Neural progenitor cell (in vitro differentiated cells): ENCODE measurements around the gene TSGA10.

Experiments
- CTCF ChIP-seq: fragments of 200-600 bp; sonication (generic); IDR thresholded peaks from 2 replicates; pipeline ENCODE4 v1.5.1; 2017; ENCODE audit warnings: antibody characterized with exemption, mild to moderate bottlenecking
- EZH2 ChIP-seq: fragments of 200-600 bp; sonication (generic); IDR thresholded peaks from 2 replicates; pipeline ENCODE4 v1.6.1; 2017; ENCODE audit warnings: antibody characterized with exemption, mild to moderate bottlenecking, moderate library complexity
- EZH2phosphoT487 ChIP-seq: fragments of 200-600 bp; sonication (generic); IDR thresholded peaks from 2 replicates; pipeline ENCODE4 v1.6.1; 2017; ENCODE audit warnings: antibody characterized with exemption

- TF ChIP-seq CTCF = no peak
- TF ChIP-seq EZH2 = no peak
- no peak for TF ChIP-seq EZH2phosphoT487
Measured at GRCh38 chr2:99169534-99169933, 14.8 kb upstream of the TSGA10 start.
